PC-9 (cell line): Measurements from ENCODE around the gene FERMT2.

ENCODE experiments used
- EZH2 ChIP-seq: fragments of 200-600 bp; sonication (generic); IDR thresholded peaks from 2 replicates; pipeline ENCODE4 v1.8.0; 2017; ENCODE audit warnings: antibody characterized with exemption, low read depth
- TF ChIP-seq, protein P1 (sequence below): fragments of 200-600 bp; sonication (generic); conservative IDR thresholded peaks from 2 replicates; pipeline ENCODE4 v1.6.1; 2017; ENCODE audit warnings: mixed run types, antibody characterized with exemption, mild to moderate bottlenecking, moderate library complexity

DNA sequence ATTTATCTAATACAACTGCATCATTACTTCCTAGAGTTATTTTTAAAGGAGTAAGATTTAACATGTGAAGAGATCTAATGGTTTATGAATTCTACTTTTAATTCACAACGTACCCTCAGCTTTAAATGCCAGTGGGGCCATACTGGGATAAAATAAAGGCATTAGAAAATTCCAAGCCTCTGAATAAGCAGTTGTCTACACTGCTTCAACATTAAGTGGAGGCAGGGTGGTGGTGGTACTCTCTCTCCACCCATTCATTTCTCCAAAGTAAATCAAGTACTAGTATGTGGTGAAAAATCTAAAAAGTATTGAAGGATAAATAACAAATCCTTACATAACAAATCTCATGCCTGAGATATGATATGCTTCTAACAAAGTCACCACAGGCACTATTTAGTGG lies 52.4 kb downstream of the FERMT2 start:
- TF ChIP-seq, protein P1, sequence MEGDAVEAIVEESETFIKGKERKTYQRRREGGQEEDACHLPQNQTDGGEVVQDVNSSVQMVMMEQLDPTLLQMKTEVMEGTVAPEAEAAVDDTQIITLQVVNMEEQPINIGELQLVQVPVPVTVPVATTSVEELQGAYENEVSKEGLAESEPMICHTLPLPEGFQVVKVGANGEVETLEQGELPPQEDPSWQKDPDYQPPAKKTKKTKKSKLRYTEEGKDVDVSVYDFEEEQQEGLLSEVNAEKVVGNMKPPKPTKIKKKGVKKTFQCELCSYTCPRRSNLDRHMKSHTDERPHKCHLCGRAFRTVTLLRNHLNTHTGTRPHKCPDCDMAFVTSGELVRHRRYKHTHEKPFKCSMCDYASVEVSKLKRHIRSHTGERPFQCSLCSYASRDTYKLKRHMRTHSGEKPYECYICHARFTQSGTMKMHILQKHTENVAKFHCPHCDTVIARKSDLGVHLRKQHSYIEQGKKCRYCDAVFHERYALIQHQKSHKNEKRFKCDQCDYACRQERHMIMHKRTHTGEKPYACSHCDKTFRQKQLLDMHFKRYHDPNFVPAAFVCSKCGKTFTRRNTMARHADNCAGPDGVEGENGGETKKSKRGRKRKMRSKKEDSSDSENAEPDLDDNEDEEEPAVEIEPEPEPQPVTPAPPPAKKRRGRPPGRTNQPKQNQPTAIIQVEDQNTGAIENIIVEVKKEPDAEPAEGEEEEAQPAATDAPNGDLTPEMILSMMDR, result no peak
- TF ChIP-seq EZH2, result no peak
